Fibroblast of mammary gland (primary cell): ENCODE measurements around the gene GOLGA6L7.
"Not testable (repeated sequence)": the region's sequence is repeated elsewhere in the genome, so short reads cannot be mapped to it uniquely, and the experiment has no call there.

Source experiments
- DNase-seq: peaks from one replicate; pipeline ENCODE4 v3.0.0-alpha.2; 2010; ENCODE audit warnings: low read depth
- H3K4me3 ChIP-seq: 2 replicates; pipeline ENCODE4 v1.5.1; 2011; ENCODE audit warnings: low read depth, mild to moderate bottlenecking, low read length, moderate library complexity; ENCODE audit not compliant: control insufficient read depth
- TF ChIP-seq, protein P1 (sequence below): conservative IDR thresholded peaks from 2 replicates; pipeline ENCODE4 v1.5.1; 2011; ENCODE audit warnings: low read depth, low read length, inconsistent platforms; ENCODE audit not compliant: control insufficient read depth, insufficient read depth

GOLGA6L7 gene

DNA sequence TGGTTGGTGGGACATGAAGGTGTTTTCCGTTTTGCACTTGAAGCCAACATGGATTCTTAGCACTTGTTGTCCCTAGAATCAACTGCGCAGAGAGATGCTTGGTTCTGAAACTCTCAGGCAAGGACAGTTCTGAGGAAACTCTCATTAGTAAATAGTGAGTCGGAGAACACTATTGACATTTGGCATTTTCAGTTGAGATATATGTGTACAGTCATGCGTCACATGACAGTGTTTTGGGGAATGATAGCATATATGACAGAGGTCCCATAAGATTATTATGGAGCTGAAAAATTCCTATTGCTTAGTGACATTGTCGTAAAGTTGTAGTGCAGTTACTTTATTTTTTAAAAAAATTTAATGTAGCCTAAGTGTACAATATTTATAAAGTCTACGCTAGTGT lies 43.1 kb upstream of the GOLGA6L7 start:
- DNase-seq: no peak
- no peak overlapping the region for H3K4me3 ChIP-seq
- TF ChIP-seq, protein P1, sequence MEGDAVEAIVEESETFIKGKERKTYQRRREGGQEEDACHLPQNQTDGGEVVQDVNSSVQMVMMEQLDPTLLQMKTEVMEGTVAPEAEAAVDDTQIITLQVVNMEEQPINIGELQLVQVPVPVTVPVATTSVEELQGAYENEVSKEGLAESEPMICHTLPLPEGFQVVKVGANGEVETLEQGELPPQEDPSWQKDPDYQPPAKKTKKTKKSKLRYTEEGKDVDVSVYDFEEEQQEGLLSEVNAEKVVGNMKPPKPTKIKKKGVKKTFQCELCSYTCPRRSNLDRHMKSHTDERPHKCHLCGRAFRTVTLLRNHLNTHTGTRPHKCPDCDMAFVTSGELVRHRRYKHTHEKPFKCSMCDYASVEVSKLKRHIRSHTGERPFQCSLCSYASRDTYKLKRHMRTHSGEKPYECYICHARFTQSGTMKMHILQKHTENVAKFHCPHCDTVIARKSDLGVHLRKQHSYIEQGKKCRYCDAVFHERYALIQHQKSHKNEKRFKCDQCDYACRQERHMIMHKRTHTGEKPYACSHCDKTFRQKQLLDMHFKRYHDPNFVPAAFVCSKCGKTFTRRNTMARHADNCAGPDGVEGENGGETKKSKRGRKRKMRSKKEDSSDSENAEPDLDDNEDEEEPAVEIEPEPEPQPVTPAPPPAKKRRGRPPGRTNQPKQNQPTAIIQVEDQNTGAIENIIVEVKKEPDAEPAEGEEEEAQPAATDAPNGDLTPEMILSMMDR: no peak

DNA sequence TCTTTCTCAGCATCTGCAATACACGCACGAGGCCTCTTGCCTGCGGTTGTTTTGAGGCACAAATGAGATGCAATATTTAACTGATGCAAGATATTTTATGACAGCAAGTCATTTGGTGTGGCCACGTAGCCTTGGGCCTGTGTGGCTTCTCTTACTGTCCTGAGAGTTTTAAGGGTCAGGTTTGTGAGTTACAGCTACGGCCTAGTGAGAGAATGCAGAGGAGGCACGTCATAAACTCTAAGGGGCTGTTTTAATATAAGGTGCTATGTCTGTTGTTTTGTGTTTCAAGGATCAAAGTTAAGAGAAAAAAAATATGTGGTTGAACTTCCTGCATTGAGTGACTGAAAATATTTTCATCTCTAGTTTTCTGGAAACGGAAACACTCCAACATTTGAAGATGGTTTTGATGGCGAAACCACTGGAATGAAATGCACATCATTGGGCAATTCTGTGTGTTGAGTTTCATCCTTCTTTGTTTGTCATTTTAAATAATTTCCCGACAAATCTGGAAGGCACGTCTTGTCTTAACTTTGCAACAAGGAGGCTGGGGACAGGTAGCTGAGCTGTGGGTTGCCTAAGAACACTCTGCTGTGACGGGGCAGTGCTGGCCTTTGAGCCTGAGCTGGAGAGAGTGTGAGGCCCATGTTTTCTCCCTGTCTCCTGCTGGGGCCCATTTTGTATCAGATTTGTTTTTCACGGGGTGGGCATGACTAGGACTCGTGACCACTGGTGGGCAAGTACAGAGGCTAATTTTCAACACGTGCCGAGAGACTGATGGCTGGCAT lies 42.5 kb upstream of the GOLGA6L7 start:
- TF ChIP-seq, protein P1: no peak
- no peak for DNase-seq
- no peak overlapping the region for H3K4me3 ChIP-seq

- DNase-seq, H3K4me3 ChIP-seq: not testable (repeated sequence)
These were observed 41.8 kb upstream of the GOLGA6L7 start for GRCh38 chr15:28890291-28890690.

DNA sequence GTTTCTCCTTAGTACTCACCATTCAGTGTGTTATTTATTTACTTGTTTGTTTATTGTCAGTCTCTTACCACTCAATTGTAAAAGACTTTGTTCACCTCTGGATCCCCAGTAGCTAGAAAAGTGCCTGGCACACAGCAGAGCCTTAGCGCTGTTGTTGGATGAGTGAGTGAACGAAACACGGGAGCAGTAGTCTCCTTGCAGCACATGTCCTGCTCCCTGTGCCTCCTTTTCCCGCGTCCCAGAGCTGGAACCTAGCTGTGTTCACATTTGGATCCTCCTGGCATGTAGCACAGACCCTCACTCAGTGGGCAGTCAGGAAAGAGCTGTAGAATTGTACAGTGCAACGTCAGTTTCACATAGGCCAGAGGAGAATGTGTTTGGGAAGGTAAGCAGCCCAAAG lies 41.4 kb upstream of the GOLGA6L7 start:
- DNase-seq, H3K4me3 ChIP-seq: not testable (repeated sequence)

DNA sequence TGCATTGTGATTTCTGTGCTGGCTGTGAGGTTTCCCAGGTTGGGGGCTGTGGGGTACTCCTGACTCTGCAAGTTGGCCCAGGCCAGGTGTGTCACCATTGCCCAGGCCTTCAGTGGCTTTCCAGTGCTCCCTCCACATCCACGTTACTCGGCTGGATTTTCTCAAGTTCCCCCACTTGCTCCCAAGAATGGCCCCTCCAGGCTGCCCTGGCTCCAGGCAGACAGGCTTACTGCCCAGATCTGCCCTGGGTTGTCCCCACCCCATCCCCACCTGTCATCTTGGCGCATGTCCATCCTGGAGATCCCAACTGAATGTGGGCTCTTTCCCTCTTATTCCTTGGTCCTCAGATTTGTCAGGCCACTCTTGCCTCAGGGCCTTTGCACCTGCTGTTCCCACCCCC lies 40.9 kb upstream of the GOLGA6L7 start:
- DNase-seq: no peak
- TF ChIP-seq, protein P1: no peak
- H3K4me3 ChIP-seq: no peak overlapping the region

DNA sequence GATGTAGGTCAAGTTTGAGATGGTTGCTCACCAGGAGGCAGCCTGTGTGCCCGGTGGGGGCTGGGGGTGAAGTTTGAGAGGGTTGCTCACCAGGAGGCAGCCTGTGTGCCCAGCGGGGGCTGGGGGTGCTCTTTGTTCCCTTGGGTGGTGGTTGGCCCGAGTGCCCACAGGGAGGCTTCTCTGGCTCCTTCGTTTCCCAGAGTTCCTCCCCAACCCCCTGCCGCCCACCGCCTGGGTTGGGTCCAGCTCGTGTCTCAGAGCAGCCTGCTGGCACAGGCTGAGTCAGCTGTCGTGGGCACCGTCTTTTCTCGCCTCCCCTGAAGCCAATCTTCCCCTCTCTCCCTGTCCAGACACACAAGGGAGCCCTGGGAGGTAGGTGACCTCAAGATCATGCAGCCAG lies 40.5 kb upstream of the GOLGA6L7 start:
- H3K4me3 ChIP-seq: no peak overlapping the region
- no peak for DNase-seq
- TF ChIP-seq, protein P1: no peak

GRCh38 chr15:28888302-28888894 lies 40.0 kb upstream of the GOLGA6L7 start:
- no peak overlapping the region for H3K4me3 ChIP-seq
- TF ChIP-seq, protein P1: no peak
- DNase-seq: no peak
